Dermis microvascular lymphatic vessel endothelial cell (primary cell): ENCODE data around the gene RIMBP2. TPM values are rescaled to one million over a fixed set of nuclear protein-coding genes. Genes with fewer than 3 reads are reported as not detected.

ENCODE experiments used
- DNase-seq, 2 donors: peaks; one replicate each; pipeline versions ENCODE4 v3.0.0 to v3.0.0-alpha.2; 2010; ENCODE audit warnings: low read depth in 2 of 2
- total RNA-seq: library from RNA; depleted of rRNA; stranded (reverse); fragments of >200 nt; gene quantifications from 2 replicates; pipeline ENCODE4 v1.2.1, GENCODE V29; 2014

RIMBP2 gene
- total RNA-seq, 1 donor from 2014 or later, result not detected

DNA sequence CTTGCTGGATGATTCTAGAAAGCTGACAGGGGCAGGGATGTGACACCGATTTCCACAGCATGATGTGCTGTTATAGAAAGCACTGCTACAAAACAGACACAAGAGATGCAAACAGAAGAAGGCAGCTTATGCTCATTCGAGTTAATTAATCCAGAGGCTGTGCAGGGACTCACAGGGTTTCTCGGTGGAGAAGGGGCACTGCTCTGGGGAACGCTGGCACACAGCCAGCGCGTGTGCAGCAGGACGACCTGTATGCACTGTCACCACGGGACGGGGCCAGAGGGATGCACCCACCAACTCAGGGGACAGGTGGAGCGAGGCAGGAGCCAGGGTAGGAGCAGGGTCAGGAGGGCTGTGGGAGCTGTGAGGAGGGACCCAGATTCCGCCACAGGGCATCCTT lies 143.5 kb downstream of the RIMBP2 start:
- DNase-seq, result no peak

DNA sequence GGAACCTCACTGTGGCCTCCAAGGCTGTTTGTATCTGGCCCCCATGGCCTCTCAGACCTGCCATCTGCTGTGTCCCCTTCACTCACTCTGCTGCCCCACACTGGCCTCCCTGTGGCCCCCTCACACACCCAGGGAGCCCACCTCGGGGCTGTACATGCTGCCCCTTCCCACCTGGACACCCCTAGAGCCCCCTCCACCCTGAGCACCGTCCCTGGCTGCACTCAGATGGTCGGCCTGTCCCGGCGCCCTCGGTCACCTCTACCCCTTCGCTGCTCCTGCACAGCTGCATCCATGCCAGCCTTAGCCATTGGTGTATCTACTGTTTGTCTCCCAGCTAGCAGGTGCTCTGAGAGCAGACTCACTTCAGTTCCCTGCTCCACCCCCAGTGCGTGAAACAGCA lies 144.4 kb downstream of the RIMBP2 start:
- no peak for DNase-seq

DNA sequence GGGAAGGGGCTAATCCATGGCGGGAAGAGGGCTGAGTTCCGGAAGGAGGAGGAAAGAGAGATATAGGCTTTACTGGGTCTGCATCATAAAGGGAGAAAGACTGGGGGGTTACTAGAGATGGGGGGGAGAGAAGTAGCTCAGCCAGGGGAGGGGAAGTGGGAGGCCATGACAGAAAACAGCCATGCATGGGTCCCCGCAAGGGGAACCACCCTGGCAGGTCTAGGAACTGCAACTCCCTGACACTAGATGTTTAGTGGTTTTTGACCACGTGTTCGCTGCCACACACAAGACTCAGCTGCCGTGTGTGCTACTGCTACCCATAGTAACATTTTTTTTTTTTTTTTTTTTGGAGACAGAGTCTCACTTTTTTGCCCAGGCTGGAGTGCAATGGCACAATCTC lies 145.0 kb downstream of the RIMBP2 start:
- DNase-seq, result no peak

DNA sequence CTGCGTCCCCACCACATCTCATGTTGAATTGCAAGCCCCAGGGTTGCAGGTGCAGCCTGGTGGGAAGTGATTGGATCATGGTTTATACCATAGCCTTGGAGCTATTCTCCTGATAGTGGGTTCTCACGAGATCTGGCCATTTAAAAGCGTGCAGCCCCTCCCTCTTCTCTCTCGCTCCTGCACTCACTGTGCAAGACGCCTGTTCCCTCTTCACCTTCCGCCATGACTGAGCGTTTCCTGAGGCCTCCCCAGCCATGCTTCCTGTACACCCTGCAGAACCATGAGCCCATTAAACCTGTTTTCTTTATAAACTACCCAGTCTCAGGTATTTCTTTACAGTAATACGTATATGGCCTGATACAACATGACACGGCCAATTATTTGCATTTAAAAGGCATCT lies 146.6 kb downstream of the RIMBP2 start:
- no peak for DNase-seq

DNA sequence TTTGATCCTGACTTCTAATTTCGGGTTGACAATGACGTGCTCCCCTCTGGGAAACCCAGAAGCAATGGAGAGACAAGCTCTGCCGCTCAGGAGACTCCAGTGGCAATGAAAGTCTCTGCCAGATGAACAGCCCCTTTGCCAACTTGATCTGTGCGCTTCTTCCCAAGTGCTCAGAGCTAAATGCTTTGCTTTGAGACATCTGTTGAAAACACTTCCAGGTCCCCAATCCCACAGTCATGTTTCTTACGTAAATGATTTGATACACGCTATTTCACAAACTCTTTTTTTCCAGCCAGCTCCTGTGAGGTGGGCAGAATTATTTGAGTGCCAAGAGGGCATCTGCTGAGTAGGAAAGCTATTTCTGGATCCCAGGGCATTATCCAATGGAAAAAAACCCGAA lies 147.6 kb downstream of the RIMBP2 start:
- no peak for DNase-seq

DNA sequence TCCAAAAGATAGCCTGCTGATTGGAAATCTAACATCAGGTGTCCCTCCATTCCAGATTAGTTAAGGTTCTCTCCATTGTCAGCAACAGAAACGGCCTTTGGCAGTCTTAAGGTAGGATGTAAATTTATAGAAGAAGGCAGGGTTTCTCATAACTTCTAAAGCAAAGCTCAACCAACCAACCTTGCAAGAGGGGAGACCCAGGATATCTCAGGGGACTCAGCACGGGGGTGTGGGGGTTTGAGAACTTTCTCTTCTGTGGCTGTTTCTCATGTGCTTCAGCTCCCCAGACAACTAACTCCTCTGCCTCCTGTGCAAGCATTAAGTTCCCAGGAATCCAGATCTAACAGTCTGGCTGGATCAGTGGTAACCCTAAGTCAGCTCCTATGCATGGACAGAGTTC lies 148.1 kb downstream of the RIMBP2 start:
- DNase-seq, result no peak

DNA sequence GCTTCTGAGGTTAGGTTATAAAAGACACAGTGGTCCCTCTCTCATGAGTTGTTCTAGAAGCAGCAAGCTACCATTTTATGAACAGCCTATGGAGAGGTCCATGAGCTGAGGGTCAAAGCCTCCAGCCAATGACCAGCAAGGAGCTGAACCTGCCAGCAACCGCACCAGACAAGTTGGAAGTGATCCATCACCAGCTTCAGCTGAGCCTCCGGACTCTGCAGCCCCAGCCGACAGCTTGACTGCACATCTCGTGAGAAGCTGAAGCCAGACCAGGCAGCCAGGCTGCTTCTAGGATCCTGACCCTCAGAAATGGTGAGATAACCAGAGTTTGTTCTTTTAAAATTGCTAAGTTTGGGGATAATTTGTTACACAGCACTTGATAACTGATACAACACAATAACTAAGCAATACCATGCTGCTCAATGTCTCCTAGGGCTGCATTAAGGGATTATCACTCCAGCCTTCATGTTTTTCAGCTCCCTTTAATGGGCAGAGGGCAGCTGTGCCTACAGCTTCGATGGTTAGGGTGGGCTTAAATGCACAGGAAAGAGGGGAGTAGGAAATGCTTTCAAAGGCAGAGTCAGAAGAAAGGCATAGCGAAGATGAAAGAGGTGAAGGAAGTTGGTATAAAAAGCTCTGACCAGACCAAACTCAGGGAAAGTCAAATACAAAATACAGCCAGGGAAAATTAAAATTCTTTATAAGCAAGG lies 149.5 kb downstream of the RIMBP2 start:
- DNase-seq, result no peak

DNA sequence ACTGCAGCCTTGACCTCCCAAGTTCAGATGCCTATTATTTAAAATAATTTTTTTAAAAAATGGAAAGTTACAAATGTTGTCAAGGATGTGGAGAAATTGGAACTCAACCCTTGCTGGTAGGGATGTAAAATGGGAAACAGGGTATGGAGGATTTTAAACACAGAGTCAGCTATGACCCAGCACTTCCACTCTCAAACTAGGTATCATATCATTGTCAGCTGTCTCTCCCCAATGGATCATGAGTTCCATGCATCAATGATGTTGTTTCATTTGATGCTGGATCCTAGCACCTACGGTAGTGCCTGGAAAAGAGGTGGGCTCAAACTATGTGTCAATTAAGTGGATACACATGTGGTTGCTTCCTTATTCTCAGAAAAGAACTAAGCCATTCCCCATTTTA lies 150.9 kb downstream of the RIMBP2 start:
- no peak for DNase-seq

DNA sequence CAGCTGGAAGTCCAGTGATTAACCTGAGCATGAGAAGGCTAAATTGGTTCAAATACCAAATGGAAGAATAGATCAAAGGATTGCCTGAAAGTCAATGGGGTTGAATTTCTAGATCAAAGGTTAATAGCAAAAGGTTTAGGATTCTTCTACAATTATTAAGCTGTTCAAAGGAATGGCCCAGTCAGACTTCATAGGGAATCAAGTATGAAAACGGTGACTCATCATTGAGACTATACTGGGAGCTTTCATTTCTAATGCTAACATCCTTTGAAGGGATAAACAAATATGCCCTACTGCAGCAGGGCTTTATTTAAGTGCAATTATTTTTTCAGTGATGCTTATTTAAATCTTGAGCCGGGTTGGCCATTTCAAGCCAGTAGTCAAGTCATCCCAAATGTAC lies 152.8 kb downstream of the RIMBP2 start:
- no peak for DNase-seq

DNA sequence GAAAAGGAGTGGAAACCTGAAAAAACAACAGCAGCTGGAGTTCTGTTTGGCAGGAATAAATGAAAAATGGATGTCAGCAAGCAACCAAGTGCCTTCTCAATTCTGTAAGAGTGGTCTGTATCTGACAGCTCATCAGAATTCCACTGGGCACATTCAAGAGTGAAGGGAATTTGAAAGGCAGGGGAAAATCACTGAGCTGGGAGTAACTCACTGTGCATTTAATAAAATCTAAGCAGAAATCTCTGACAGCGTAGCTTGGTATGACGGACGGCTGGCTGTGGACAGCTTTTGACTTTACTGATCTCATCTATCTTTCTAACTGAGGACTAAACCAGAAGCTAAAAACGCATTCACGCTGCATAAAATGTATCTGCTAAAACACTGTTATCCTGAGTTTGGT lies 153.4 kb downstream of the RIMBP2 start:
- DNase-seq, result no peak

DNA sequence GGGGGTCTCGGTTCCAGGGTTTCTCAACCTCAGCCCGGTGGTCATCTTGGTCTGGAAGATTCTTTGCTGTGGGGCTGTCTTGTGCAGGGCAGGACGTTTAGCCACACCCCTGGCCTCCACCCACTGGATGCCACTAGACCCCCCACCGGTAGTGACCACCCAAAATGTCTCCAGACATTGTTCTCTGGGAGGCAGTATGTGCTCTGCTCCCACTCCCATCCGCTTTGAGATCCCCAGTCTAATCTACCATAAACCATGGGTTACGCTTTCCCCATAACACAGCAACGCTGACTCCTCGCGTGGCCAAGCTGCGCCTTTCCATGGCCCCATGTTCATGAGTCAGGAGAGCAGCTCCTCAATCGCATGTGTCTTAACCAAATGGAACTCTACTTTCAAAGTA lies 155.8 kb downstream of the RIMBP2 start:
- no peak for DNase-seq

DNA sequence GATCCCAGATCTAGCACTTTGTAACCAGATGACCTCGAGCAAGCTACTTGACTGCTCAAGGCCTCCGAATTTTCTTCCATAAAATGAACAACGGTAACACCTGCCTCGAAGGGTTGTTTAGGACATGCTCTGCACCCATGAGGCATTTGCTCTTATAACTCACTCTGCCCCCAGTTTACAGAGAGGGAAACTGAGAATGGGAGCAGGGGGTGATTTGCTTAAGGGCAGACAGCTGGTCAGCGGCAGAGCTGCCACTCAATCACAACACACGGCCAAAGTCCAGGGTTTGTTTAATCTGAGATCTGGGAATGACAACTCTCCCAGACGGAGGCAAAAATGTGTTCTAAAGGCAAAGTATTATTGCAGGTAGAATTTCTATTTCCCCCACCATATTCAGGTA lies 156.3 kb downstream of the RIMBP2 start:
- DNase-seq, result no peak

DNA sequence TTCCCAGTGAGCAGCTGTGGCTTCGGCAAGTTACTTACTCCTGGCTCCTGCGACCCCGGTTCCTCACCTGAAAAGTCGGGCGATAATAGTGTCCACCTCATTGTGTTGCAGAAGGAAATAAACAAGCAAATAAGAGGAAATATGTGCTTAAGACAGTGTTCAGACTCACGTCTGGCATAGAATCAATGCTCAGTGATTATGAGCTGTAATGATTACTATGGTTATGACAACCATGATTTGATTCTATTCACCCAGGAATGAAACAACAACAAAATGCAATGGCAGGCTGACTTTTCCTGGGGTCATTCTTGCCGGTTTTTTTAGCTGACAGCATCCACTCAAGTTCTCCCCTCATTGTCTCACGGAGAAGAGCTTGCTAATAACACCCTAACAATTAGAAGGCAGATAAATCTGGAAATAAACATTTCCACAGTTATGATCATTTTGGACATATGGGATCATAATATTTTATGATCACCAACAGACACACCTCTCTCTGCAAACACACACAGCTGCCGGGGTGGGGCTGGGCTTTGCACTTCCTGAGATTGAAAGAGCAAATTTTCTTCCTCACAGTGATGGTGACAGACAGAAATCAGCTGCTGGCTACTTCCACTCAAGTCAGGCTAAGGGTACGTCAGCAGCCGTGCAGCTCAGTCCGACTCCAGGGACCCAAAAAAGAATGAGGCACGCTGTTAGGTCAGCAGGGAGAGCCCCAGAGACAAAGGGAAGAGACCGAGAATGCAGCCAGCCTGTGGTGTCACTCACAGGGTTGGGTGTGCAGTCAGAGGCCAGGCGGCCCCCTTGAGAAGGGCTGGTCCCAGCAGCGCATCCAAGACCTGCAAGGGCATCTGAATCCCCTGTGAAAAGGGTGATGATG lies 158.0 kb downstream of the RIMBP2 start:
- DNase-seq, result no peak

DNA sequence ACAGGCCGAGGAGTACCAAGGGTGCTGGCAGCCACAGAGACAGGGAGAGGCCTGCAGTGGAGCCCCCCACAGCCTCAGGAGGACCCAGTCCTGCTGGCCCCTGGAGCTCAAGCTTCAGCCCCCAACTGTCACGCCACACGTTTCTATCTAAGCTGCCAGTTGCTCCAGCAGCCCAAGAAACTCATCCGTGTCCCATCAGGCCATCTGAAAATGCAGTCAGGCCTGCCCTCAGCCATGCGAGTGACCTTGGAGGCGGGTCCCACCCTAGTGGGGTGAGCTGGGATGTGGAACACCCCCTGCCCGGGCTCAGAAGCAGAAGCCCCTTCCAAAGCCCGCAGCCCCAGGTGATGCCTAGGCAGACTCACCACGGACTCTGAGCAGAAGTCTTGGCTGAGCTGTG lies 158.9 kb downstream of the RIMBP2 start:
- no peak for DNase-seq

DNA sequence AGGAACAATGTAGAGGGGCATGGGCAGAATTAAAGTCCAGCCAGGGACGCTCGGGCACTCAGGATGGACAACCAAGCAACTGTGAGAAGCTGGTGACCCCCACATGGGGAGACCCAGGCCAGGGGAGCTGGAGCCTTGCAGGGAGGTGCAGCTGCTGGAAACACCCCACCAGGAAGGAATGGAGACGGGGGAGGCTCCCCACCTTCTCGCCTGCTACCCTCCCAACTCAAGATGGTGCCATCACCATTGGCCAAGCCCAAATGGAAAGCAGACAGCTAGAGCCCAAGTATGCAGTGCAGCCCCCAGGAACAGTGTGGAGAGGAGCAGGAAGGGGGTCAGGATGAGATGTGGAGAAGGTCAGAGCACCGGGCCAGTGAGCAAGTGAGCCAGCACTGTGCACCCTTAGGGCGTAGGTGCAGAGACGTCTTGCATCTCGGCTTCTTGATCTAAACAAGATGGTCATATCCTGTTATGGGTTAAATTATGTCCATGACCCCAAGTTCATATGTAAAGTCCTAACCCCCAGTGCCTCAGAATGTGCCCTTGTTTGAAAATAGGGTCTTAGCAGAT lies 159.5 kb downstream of the RIMBP2 start:
- no peak for DNase-seq

DNA sequence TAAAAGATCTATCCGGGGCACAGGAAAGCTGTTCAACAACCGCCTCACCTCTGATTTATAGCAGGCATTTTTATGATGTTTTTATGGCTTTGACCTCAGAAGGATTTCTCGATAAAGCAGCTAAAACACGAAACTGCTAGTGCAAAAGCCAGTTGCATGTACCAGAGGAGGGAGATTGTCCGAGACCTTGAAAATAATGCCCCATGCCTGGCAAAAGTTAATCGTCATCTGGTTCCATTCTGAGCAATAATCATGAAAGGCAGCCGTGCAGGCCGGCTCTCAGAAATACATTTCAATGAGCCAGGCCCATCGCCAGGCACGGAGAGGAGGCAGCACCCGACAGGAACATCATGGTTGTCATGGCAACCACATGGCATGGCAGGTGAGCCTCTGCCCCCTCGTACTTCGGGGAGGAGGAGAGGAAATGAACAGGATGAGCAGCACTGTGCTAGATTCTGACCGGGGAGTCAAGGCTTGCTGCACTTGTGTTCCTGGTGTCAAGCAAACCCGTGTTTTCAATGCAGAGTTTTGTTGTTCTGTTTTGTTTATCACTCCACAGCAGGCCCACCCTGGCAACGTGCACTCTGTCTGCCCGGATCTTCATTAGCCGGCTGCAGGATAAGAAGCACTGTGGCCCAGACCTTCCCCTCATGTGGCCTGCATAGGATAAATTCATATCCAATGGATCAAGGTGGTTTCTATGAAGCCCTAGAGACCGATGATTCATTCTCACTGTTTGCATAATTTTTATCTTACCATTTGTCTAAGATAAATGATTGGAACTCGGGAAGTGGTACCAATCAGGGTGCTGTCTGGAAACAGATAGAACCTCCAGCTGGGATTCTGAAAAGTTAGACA lies 160.2 kb downstream of the RIMBP2 start:
- DNase-seq, result no peak

DNA sequence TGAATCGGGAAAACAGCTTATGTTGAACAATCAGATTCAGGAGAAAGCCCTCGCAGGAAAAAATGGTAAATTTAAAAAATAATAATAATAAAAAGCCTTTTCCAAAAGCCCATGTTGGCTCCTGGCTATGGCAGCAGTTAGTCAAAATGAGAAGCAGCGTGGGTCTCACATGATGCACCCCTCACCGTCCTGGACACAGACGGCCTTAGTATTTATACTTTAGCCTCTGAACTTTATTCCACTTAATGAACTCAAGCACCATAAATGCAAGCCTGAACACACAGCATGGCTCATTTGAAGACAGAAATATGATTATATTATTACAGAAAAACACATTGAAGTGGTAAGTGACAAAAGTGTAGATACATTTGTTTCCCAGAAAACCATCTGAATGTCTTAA lies 160.9 kb downstream of the RIMBP2 start:
- DNase-seq, result no peak

DNA sequence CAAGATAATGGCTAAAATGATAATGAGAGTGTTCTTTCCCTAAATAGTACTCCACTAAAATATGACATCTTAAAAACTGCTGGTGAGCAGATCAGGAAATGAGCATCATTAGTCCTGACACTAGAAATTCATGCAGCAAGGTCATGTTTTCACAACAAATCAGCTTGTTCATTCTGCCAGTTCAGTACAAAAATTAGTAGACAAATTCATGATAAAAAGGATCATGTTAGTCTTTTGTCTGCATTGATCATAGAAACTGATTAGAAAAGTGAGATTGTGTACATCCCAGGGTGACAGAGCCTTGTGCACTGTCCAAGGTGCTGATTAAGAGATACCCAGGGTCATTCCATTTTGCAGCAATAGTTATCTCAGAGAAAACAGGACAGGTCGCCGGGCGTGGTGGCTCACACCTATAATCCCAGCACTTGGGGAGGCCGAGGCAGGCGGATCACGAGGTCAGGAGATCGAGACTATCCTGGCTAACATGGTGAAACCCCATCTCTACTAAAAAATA lies 163.6 kb downstream of the RIMBP2 start:
- no peak for DNase-seq

DNA sequence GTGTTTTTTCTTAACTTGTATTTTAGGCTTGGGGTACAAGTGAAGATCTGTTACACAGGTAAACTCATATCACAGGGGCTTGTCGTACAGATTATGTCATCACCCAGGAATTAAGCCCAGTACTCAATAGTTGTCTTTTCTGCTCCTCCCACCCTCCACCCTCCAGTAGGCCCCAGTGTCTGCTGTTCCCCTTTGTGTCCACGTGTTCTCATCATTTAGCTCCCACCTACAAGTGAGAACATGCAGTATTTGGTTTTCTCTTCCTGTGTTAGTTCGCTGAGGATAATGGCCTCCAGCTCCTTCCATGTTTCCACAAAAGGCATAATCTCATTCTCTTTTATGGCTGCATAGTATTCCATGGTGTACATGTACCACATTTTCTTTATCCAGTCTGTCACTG lies 166.7 kb downstream of the RIMBP2 start:
- DNase-seq, result no peak

DNA sequence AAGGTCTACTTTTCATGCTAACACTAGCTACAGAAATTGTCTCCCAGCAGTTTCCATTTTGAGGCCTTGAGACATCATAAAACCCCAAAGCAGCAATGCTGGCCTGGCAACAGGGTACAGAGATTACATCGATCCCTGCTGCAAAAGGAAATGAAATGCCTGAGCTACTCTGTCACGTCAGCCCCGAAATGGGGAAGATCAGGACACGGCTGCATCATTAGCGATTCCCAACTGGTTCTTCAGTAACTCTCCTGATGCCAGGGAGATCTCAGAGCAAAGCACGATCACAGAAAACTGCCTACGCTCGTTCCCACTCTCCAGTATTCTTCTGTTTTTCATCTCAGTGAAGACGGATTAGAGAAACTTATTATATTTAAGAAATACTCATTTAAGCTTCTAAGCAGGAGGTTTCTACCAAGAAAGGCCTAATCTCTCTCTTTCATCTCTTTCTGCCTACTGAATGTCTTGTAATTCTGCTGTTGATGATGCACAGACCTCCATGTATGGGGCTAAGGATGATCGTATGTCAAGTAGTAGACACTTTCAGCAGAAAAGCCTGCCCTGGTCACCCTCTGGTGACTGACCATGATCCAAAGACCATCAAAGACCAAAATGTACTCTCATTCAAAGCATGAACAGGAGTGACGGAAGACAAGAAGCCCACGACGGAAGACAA lies 168.5 kb downstream of the RIMBP2 start:
- no peak for DNase-seq

DNA sequence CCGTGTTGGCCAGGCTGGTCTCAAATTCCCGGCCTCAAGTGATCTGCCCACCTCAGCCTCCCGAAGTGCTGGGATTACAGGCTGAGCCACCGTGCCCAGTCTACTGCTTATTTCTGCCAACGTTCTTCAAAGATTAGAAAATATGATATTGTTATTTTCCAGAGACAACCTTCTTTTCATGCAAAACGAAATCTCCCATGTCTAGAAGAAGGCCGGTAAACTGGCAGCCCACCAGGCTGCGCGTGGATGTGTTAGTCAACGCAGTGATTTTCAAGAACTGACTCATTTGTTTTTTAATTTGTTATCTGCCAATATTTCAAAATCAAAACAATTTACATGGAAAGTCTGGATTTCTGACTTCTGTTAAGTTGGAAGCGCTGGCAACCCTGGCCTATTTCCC lies 169.6 kb downstream of the RIMBP2 start:
- DNase-seq, result no peak
